HL-60 (cell line): ENCODE results near the gene FRAS1.

Source experiments
- GABPA ChIP-seq: IDR thresholded peaks from 2 replicates; pipeline ENCODE4 v1.6.1; 2012; ENCODE audit warnings: low read depth
- POLR2AphosphoS5 ChIP-seq: IDR thresholded peaks from 2 replicates; pipeline ENCODE4 v1.6.1; 2012; ENCODE audit warnings: low read depth
- SPI1 ChIP-seq: IDR thresholded peaks from 2 replicates; pipeline ENCODE4 v1.6.1; 2012; ENCODE audit warnings: low read depth, mild to moderate bottlenecking, borderline replicate concordance
- TF ChIP-seq, protein P1 (sequence below): IDR thresholded peaks from one replicate; pipeline ENCODE4 v1.5.1; 2011; ENCODE audit warnings: low read length, control low read depth, inconsistent platforms; ENCODE audit not compliant: insufficient read depth
- TF ChIP-seq, protein P2 (sequence below): IDR thresholded peaks from 2 replicates; pipeline ENCODE4 v1.6.1; 2012; ENCODE audit warnings: low read depth; ENCODE audit not compliant: insufficient replicate concordance

DNA sequence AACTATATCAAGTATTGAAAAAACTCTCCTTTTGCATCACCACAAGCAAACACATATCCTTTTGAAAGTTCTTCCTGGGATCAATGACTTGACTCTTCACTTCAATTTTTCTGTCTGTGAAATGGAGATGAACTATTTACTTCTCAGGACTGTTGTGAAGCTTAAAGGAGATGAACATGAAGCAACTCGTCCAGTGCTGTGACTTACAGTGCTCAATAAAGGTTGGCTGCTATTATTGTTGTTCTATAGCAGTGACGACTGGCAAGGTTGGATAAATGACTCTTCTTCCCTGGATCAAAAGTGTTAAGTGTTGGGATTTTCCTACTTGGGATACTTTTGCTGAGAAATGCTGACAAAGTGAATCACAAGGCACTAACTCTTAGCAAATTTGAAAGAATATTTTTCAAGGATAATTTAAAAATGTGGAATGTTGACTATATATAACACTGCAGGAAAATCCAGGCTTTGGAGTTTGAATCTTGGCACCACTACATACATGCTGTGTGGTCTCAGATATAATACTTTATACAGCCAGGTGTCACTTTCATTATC, 13.7 kb downstream of the FRAS1 start:
- TF ChIP-seq, protein P1, sequence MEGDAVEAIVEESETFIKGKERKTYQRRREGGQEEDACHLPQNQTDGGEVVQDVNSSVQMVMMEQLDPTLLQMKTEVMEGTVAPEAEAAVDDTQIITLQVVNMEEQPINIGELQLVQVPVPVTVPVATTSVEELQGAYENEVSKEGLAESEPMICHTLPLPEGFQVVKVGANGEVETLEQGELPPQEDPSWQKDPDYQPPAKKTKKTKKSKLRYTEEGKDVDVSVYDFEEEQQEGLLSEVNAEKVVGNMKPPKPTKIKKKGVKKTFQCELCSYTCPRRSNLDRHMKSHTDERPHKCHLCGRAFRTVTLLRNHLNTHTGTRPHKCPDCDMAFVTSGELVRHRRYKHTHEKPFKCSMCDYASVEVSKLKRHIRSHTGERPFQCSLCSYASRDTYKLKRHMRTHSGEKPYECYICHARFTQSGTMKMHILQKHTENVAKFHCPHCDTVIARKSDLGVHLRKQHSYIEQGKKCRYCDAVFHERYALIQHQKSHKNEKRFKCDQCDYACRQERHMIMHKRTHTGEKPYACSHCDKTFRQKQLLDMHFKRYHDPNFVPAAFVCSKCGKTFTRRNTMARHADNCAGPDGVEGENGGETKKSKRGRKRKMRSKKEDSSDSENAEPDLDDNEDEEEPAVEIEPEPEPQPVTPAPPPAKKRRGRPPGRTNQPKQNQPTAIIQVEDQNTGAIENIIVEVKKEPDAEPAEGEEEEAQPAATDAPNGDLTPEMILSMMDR, result no peak
- TF ChIP-seq POLR2AphosphoS5 (no peak), GABPA (no peak), SPI1 (no peak)
- TF ChIP-seq, protein P2, sequence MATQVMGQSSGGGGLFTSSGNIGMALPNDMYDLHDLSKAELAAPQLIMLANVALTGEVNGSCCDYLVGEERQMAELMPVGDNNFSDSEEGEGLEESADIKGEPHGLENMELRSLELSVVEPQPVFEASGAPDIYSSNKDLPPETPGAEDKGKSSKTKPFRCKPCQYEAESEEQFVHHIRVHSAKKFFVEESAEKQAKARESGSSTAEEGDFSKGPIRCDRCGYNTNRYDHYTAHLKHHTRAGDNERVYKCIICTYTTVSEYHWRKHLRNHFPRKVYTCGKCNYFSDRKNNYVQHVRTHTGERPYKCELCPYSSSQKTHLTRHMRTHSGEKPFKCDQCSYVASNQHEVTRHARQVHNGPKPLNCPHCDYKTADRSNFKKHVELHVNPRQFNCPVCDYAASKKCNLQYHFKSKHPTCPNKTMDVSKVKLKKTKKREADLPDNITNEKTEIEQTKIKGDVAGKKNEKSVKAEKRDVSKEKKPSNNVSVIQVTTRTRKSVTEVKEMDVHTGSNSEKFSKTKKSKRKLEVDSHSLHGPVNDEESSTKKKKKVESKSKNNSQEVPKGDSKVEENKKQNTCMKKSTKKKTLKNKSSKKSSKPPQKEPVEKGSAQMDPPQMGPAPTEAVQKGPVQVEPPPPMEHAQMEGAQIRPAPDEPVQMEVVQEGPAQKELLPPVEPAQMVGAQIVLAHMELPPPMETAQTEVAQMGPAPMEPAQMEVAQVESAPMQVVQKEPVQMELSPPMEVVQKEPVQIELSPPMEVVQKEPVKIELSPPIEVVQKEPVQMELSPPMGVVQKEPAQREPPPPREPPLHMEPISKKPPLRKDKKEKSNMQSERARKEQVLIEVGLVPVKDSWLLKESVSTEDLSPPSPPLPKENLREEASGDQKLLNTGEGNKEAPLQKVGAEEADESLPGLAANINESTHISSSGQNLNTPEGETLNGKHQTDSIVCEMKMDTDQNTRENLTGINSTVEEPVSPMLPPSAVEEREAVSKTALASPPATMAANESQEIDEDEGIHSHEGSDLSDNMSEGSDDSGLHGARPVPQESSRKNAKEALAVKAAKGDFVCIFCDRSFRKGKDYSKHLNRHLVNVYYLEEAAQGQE, result no peak
